GM12892 (cell line): Measurements from ENCODE around the gene SLC44A1.

Experiments used
- POLR2A ChIP-seq: IDR thresholded peaks from 2 replicates; pipeline ENCODE4 v1.6.1; 2011; ENCODE audit warnings: low read depth, low read length, control low read depth
- POLR2AphosphoS5 ChIP-seq: IDR thresholded peaks from 2 replicates; pipeline ENCODE4 v1.6.1; 2011; ENCODE audit warnings: low read depth, low read length, control low read depth

- TF ChIP-seq POLR2AphosphoS5 = no peak
- no peak for TF ChIP-seq POLR2A
Observed at GRCh38 chr9:105205787-105206495, 38.5 kb upstream of the SLC44A1 start.
